Dermis microvascular lymphatic vessel endothelial cell (primary cell): Measurements from ENCODE around the gene CHEK1. TPM values are rescaled to one million over a fixed set of nuclear protein-coding genes. Genes with fewer than 3 reads are reported as not detected.
"Not testable (repeated sequence)": the region's sequence is repeated elsewhere in the genome, so short reads cannot be mapped to it uniquely, and the experiment has no call there.

Experiments
- DNase-seq, 2 donors: peaks; one replicate each; pipeline versions ENCODE4 v3.0.0 to v3.0.0-alpha.2; 2010; ENCODE audit warnings: low read depth in 2 of 2
- total RNA-seq: library from RNA; depleted of rRNA; stranded (reverse); fragments of >200 nt; gene quantifications from 2 replicates; pipeline ENCODE4 v1.2.1, GENCODE V29; 2014

The CHEK1 gene
- 12.6 and 27.0 TPM in 2 replicates for total RNA-seq

DNA sequence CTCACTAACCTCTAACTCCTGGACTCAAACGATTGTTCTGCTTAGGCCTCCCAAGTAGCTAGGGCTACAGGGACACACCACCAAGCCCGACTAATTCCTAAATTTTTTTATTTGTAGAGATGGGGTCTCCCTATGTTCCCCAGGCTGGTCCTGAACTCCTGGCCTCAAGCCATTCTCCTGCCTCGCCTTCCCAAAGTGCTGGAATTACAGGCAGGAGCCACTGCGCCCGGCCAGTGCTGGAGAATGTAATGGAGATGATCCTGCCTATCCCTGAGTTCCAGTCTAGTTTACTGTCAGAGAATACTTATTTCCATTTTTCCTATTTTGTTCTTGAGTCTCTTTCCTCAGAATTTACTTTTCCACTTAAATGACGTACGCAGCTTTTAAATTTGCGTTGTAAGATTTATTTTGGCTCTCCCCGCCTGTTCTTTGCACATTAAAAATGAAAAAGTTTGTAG is at the start of gene CHEK1:
CHEK1 (plus strand) TSS at position 408 of the 458 bp plus-strand sequence. CDS start 1,606 bp downstream, outside the sequence.
- no peak for DNase-seq

DNA sequence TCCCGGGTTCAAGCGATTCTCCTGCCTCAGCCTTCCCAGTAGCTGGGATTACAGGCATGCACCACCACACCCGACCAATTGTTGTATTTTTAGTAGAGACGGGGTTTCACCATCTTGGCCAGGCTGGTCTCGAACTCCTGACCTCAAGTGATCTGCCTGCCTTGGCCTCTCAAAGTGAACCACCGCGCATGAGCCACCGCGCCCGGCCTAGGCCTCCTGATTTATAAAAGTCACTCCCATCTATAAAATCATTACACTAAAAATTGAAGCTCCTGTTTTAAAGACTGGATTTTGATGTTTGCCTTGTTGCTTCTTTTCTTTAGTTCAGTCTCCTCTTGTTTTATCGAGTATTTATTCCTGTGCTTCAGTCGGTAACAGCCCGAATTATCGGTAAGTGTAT is 47.8 kb upstream of the CHEK1 start:
- DNase-seq, result not testable (repeated sequence)

DNA sequence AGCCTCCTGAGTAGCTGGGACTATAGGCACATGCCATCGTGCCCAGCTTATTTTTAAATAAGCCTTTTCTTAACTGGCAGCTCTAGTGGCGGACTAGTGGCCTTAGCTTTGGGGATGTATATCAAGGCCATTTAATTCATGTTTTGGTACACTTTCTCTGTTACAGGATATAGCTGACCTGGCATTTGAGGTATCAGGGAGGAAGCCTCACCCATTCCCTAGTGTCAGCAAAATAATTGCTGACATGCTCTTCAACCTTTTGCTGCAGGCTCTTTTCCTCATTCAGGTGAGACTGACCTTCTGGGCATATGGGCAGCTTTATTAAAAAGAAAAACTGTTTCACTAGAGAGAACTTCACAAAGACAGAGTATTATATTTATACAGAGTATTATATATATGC is 46.2 kb upstream of the CHEK1 start:
- DNase-seq, result no peak

DNA sequence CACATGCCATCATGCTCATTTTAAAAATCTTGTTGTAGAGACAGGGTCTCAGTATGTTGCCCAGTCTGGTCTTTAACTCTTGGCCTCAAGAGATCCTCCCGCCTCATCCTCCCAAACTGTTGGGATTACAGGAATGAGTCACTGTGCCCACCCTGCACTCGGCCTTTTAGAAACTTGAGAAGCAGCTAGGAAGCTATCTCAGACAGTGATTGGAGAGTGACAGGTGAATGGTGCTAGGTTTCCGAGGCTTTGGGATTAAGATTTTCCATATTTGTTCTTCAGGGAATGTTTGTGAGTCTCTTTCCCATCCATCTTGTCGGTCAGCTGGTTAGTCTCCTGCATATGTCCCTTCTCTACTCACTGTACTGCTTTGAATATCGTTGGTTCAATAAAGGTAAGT is 45.2 kb upstream of the CHEK1 start:
- no peak for DNase-seq

DNA sequence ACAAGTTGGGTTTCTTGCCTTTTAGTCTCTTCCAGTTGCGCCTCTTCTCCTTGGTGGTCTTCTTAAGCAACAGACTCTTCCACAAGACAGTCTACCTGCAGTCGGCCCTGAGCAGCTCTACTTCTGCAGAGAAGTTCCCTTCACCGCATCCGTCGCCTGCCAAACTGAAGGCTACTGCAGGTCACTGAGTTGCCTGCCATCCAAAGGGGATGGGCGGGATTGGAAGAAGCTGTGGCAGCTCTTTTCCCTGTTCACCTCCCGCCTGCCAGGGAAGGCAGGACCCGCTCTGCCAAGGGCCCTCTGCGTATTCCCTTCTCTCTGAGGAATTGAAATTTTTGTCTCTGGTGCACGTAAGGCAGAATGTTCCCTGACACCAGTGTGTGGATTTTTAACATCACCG is 41.5 kb upstream of the CHEK1 start:
- DNase-seq, result no peak

DNA sequence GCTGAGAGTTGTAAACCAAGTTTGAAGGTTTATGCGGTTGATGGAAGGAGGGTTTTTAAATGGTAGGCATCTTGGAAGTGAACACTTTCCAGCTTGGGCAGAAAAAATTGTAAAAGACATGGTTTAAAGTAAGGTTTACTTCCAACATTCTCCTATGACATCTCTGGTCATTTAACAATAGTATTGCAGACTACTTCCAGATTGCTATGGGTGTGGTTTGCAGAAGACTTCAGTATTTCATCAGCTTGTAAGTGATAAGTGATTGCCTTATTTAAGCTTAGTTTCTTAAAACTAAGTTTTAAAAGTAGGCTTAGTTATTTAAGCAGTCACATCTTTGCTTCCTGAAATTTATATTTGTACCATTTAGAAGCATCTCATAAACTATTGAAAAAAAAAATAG is 39.5 kb upstream of the CHEK1 start:
- no peak for DNase-seq

DNA sequence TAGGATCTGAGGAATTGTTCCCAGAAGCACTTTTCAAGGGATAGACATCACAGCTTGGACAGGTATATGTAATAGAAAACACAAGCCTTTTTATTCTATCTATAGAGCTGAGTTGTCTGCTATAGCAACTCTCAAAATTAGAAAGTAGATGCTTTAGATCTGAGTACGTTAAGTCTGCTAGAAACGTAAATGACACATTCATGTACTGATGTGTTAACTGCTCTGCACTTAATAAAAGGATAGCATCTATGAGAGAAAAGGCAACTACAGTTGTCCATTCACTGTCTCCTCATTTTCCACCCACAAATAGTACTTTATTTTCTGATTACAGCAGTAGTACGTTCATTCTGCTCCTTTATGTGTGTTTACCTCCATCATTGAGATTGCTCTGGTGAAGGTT is 38.3 kb upstream of the CHEK1 start:
- DNase-seq, result no peak

DNA sequence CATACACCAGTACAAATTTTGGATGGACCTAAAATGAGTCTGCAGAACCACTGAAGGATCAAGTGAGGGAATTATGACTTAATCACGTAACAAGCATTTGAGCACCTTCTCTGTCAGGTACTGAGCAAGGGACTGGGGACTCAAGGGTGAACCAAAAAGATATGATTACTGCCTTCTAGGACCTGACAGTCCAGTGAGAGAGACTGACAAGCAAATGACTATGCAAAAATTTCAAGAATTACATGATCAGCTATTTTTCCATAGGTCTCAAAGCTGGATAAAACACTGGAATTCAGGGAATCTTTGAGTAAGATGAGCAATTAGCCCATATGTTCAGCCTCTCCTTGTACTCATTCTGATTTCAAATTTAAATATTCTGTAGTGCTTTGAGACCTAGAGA is 37.5 kb upstream of the CHEK1 start:
- no peak for DNase-seq

DNA sequence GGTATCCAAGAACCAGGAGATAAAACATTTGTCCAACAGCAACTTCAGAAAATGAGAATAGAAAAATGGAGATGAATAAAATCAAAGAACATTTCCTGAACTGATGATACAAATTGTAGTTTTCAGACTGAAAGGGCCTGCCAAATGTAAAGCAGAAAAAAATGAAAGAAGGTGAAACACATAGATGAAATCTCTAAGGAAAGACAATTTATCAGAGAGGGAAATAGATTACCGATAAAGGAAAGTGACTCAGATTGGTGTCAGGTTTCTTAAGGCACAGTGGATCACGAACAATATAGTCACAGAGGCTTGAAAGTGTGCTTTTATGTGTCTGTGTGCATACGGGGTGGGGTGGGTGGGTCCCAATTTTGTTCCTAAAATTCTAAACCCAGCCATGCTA is 36.5 kb upstream of the CHEK1 start:
- peak in 1 of 2 donors; percentile 31 for DNase-seq

DNA sequence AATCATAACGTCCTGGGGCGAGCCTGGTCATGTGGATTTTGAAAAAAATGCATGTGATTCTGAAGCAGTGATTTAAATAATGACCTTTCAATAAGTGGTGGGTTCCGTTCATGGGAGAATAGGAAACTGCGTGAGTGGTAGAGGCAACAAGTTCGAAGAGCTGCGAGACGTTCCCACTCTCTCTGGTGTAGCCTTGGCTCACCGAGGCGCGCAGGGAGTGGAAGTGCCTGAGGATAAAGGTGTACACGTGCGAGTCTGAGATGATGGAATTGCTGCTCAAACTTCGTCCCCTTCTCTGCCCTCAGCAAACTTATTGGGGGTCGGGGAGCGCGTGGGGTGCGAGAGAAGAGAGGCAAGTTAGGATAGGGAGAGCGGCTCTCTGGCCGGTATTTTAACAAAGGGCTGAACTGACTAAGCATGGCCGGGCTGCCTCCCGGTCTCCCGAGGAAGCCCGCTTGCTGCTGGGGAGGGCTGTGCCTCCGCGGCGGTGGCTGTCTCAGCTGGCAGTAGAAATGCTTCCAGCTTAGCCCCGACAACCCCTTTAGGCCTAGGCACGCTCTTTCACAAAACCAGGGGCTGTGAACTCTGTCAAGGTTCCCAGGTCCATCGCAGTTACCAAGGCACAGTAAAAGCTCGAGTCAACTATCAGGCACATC is 33.2 kb upstream of the CHEK1 start:
- DNase-seq, result peak; percentile 22 to 45

DNA sequence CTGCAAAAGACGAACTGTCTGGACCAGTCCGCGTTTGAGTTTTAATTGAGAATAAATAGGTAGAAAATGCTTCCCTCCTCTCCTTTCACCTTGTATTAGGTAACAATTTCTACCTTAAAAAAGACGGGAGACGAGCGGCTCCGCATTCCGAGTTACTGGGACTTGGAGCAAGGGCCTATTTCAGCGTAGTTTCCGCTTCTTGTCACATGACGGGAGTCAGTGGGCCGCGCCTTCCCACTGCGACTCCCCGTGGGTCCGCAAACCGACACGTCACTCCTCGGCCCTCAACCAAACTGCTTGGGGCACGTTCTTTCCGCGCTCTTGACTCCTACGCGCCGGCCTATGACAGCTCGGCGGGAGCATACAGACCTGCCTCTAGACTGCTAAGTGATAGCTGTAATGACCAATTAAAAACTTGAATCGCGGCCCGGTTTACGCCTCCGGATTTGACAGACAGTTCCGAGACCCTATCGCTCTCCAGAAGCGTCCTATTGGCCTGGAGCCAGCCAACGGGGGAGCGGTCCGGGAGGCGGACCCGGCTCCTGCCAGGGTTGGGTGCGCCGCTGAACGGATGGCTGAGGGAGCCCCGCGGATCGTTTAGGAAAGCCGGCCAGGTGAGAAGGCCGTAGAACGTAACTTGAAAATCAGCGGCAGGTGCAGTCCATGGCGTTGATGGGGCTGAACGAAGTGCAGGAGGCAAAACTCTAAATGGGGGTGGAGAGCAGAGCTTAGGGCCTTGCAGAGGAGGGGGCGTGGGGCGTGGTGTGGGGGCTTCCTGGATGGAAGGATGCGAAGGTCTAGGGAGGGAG is 32.5 kb upstream of the CHEK1 start, which contains the start of gene STT3A:
STT3A (plus strand) TSS at position 548 of the 809 bp plus-strand sequence. CDS start 3,064 bp downstream, outside the sequence.
- peak; percentile 100 for DNase-seq

DNA sequence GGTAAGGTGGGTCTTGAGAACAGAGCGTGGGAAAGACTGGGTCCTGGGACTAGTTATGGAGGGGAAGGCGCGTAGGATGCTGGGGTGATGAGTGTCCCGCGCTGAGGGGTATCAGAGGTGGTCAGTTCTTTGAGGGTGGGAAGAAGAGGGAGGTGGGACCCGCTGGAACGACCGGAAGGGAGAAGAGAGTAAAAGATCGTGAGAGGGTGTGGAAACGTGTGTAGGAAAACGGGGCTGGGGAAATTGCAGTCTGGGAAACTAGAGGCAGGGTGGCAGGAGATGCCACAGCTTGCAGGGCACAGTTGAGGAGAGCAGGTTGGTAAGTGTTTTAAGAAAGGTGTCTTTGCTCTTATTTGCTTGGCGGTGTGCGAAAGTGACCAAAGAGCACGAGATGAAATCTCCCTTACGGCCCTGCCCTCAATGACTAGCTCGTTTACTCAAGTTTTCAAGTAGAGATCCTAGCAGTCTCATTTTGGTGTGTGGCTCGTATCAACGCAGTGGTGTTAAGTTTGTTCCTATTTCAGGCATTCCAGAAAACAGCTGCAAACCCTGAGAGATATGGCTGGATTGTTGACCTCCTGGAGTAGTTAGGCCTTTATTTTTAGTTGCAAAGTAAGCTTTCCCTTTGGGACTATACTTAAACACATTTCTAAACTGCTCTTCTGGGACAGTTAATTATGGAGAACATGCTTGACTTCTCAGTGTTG is 31.7 kb upstream of the CHEK1 start:
- DNase-seq, result peak; percentile 23 to 61

DNA sequence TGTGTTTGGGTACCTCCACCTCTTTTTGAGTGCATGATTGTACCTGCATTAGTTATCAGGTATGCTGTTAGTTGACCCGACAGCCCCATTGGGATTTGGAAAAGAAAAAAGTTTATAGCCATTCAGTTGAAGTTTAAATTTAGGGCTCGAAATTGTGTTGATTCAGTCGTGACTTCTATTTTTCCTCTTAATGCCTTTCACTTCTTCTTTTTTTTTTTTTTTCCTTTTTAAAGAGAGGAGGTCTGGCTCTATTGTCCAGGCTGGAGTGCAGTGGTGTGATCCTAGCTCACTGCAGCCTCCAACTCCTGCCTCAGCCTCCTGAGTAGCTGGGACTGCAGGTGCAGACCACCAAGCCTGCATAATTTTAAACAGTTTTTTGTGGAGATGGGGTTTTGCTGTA is 30.0 kb upstream of the CHEK1 start:
- DNase-seq, result no peak

DNA sequence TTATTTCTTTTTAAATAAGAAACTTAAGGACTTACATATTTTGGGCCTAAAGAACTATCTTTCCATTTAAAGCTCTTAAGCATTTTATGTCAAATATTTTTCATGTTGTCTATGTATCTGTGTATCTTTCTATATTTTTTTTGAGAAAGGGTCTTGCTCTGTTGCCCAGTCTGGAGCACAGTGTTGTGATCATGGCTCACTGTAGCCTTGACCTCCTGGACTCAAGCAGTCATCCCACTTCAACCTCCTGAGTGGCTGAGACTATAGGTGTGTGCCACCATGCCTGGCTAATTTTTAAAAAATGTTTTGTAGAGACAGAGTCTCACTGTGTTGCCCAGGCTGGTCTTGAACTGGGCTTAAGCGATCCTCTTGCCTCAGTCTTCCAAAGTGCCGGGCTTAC is 24.3 kb upstream of the CHEK1 start:
- DNase-seq, result no peak

DNA sequence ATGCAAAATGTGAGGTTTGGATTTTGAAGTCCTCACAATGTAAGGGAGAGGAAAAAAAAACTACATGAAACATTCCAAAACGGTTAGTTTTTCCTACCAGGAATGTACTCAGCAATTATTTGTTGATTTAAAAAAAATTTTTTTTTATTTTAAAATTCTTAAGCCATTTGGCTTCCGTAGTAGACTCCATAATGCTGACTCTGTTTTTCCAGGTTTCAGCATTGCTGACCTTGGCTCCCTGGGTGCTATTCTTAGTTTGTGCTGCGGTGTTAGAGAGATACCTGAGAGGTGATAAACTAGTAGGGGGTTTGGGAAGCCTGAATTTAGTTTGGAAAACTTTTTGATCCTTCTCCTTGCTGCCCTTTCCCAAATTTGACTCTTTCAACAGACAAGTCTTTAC is 21.8 kb upstream of the CHEK1 start:
- DNase-seq, result no peak

DNA sequence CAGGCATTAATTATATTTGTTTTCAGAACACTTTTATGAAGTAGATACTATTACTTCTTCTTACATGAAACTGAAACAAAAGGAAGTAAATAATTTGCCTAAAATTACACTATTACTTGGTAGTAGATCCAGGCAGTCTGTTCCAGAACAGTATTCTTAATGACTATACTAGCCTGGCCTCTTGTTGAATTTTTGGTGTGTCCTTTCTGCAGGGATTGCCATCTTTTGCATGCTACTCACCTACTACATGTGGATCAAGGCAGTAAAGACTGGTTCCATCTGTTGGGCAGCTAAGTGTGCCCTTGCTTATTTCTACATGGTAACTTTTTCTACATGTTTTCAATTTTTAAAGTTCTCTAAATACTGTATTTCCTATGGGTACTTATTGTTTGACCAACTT is 19.5 kb upstream of the CHEK1 start:
- no peak for DNase-seq

DNA sequence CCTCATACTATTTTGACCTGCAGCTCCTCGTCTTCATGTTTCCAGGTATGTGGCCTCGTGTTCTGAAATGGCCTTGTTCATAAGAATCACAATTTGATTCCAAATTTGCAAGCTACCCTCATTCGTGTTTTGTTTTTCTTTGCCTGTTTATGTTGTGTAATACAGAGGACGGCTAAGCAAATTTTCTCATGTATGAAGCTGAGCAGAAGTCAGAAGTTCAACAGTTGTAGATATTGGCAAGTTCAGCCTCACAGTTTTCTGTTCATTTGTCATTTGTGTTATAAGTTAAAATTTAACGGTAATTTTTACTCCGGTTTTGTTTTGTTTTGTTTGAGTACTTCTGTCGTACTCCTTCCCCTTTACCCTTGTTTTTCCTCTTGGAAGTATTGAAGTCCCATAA is 15.4 kb upstream of the CHEK1 start:
- no peak for DNase-seq

DNA sequence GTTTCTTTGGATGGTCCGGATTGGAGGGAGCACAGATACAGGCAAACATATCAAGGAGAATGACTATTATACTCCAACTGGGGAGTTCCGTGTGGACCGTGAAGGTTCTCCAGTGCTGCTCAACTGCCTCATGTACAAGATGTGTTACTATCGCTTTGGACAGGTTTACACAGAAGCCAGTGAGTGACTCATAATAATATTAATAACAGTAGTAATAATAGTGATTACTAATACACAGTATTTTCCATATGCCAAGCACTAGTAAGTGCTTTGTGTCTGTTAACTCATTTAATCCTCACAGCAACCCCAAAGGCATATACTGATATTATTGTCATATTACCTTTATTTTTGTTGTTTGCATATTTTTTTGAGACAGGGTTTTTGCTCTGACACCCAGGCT is 6.6 kb upstream of the CHEK1 start:
- DNase-seq, result no peak

DNA sequence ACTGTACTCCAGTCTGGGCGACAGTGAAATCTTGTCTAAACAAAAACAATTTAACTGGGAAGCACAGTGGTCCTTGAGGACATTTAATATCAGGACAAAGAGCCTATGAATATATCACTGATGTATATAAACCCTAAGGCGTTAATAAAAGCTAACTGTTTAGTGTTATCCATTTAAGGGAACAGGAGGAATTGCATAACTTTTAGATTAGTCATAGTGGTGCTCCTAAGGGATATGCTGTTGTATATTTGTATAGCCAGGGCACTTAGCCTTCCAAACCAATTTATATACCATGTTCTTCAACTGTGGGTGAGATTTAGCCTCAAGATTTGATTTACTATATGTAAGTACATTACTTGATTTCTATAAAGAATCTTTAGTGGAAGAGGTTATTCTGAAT is 3.0 kb upstream of the CHEK1 start:
- peak in 1 of 2 donors; percentile 26 for DNase-seq

DNA sequence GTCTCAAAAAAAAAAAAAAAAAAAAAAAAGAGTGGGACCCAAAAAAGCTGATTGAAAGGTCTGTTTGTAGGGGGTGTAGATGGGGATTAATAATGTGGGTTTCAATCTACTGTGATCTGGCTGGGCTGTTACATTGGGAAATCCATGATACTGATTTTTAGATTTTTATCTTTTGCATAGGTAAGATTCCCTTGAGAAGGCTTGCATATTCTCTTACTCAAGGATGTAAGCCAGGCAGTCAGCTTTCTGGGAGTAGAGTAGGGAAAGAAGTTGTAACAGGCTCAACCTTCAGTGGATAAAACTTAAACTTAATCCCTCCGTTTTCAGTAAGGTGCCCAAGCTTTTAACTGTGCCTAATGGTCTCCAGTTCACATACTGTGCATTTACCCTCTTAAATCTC is 1.9 kb upstream of the CHEK1 start:
- DNase-seq, result no peak

DNA sequence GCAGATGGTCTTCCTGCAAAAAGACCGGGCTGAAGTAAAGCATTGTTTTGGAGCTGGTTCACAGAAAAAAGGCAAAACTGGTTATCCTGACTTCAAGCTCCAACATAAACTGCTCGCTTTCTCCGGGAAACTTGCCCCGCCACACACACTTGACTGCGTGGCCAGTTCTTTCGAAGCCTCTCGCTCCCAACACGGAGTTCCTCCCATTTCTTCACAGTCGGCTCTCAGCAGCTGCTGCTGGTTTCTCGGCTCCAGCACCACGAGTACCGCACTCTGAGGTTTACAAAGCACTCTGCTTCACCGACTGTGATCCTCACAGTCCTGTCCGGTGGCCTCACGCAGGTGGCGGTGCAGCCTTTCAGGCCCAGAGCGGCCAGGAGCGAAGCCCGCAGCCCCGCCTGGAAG is 264 bp downstream of the CHEK1 start:
- no peak for DNase-seq

DNA sequence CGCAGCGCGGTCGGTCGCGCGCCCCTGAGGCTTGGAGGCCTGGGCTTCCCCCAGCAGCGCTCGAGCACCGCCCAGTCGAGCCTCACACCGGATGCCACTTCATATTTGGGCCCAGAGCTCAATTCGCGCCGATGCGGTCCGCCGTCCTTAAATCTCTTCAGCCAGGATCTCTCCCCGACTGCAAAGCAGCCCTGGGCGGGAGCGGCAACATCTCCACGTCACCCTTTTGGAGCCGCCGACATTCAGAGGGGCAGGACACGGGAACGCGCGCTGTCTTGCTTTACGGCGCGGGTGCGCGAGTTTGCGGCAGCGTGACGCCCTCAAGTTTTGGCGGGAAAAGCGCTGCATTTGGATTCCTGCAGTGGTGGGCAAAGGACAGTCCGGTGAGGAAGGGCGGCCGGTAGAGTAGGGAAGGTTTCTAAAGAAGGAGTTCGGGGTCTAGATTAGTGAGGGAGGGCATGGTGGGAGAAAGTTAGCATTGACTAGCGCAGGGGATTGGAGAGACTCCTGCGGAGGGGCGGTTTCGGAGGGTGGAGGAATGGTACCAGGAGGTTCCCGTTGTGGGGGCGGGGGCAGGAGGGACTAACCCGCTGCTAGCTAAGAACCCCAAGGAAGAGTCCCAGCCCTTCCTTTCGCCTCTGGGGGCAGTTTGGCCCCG is 796 bp downstream of the CHEK1 start:
- peak; percentile 67 to 87 for DNase-seq
